ENCODE measurements around the gene MRPL3.

The MRPL3 gene

DNA sequence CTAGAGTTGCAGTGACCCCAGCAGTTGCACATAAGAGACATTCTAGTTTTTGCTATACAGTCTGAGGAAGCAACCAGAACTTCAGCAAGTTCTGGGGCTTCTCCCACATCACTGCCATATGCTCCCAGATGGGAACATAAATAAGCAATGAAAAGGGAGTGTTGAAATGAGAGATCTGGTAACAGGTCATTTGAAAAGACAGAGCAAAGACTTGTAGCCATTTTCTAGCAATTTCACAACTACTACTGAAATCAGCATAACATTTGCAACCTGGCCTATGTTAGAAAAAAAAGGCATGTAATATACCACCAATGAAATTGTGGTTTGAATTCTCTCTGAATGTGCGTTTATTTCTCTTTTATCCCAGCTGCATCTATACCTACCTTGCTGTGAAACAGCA lies 63.7 kb downstream of the MRPL3 start:
- Histone ChIP-seq H3K27ac (no peak overlapping the region), H3K36me3 (no peaks in the 10 kb centered on the region), H3K27me3 (no peaks in the 10 kb centered on the region), H3K9me3 (no peaks in the 10 kb centered on the region), H3K4me3 (no peak overlapping the region), H3K4me1 (no peaks in the 10 kb centered on the region)
- no peak for TF ChIP-seq CTCF (IDR thresholded peaks at IDR 0.05)
- intact Hi-C loops (cut with DNase I; ENCODE audit: low total_unique reads) = no loop called here
- DNase-seq = no peak

DNA sequence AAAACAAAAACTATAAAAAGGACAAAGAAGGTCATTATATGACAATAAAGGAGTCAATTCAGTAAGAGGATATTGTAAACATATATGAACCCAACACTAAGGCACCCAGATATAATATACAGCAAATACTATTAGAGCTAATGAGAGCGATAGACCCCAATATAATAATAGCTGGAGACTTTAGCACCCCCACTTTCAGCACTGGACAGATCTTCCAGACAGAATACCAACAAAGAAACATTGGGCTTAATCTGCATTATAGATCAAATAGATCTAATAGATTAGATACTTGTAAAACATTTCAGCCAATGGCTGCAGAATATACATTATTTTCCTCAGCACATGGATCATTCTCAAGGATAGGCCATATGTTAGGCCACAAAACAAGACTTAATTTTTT lies 67.8 kb downstream of the MRPL3 start:
- Histone ChIP-seq H3K4me3 (no peak overlapping the region), H3K27me3 (no peaks in the 10 kb centered on the region), H3K27ac (no peak overlapping the region), H3K4me1 (no peaks in the 10 kb centered on the region), H3K36me3 (no peaks in the 10 kb centered on the region), H3K9me3 (no peaks in the 10 kb centered on the region)
- no peak for TF ChIP-seq CTCF (IDR thresholded peaks at IDR 0.05)
- no peak for DNase-seq
- intact Hi-C loops (cut with DNase I; ENCODE audit: low total_unique reads) = no loop called here

DNA sequence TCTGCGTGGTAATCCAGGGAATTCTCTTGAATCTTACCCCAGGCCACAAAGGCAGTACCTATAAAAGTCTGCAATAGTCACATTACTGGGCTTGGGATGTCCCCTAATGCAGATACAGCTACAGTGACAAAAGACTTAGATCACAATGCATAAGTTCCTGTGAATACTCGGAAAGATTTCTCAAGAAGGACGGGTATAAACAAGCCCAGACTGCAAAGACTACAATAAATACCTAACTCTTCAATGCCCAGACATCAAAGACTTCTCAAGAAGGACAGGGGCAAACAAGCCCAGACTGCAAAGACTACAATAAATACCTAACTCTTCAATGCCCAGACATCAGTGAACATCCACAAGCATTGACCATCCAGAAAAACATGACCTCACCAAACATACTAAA lies 70.3 kb downstream of the MRPL3 start:
- Histone ChIP-seq H3K4me1 (no peaks in the 10 kb centered on the region), H3K9me3 (no peaks in the 10 kb centered on the region), H3K27me3 (no peaks in the 10 kb centered on the region), H3K36me3 (no peaks in the 10 kb centered on the region), H3K4me3 (no peak overlapping the region), H3K27ac (no peak overlapping the region)
- no peak for TF ChIP-seq CTCF (IDR thresholded peaks at IDR 0.05)
- no peak for DNase-seq
- intact Hi-C loops (cut with DNase I; ENCODE audit: low total_unique reads) = no loop called here

DNA sequence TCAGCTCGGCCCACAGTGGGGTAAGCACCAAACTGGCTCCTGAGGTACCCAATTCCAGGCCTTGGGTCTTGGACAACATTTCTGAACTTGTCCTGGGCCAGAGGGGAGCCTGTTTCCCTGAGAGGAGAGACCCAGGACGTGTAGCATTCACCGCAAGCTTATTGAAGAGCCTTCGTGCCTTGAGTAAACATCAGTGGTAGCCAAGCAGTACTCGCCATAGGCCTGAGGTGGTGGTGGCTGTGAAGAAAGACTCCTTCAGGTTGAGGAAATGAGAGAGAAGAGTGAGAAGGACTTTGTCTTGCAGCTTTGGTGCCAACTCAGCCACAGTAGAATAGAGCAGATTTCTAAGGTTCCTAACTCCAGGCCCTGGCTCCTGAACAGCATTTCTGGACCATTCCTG lies 71.0 kb downstream of the MRPL3 start:
- TF ChIP-seq CTCF (IDR thresholded peaks at IDR 0.05) = no peak
- H3K27ac ChIP-seq = no peak overlapping the region
- intact Hi-C loops (cut with DNase I; ENCODE audit: low total_unique reads) = no loop called here
- H3K4me1 ChIP-seq = no peaks in the 10 kb centered on the region
- H3K9me3 ChIP-seq = no peaks in the 10 kb centered on the region
- no peak for DNase-seq
- H3K36me3 ChIP-seq = no peaks in the 10 kb centered on the region
- H3K27me3 ChIP-seq = no peaks in the 10 kb centered on the region
- H3K4me3 ChIP-seq = no peak overlapping the region

DNA sequence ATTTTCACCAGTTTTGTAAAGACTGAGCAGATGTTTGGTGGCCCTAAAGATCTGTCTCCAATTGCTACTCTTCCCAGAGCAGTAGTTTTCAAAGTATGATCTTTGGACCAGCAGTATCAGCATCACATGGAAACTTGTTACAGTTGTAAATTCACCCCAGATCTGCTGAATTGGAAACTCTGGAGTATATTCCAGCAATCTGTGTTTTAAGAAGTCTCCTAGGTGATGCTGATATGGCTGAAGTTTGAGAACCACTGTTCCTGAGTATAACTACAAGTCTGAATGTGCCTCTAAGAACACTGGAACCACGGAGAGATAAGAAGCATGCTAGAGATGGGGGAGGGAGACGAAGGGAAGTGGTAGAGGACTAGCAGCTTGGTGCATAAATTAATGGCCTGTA lies 75.5 kb downstream of the MRPL3 start:
- intact Hi-C loops (cut with DNase I; ENCODE audit: low total_unique reads) = no loop called here
- Histone ChIP-seq H3K9me3 (no peaks in the 10 kb centered on the region), H3K4me3 (no peak overlapping the region), H3K36me3 (no peaks in the 10 kb centered on the region), H3K27ac (no peak overlapping the region), H3K27me3 (no peaks in the 10 kb centered on the region), H3K4me1 (no peaks in the 10 kb centered on the region)
- no peak for TF ChIP-seq CTCF (IDR thresholded peaks at IDR 0.05)
- no peak for DNase-seq

DNA sequence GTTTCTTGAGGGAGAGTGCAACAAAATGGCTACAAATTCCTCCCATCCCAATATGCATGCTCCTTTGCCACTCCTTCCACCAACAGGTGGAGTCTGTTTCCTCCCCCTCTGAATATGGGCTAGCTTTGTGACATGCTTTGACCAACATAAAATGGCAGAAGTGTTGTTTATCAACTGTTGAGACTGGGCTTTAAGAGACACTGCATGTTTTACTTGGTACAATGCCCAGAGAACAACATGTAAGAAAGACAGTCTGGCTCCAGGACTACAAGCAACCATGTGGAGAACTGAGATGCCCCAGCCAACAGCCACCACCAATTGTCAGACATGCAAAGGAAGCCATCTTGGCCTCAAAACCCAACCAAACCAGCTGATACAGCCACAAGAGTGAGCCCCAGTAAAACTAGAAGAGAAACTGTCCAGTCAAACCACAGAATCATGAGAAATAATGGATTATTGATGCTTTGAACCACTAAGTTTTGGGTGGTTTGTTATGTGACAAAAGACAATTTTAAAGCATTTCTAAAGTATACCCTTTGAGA lies 80.7 kb downstream of the MRPL3 start:
- no peaks in the 10 kb centered on the region for H3K27me3 ChIP-seq
- no peaks in the 10 kb centered on the region for H3K36me3 ChIP-seq
- intact Hi-C loops (cut with DNase I; ENCODE audit: low total_unique reads) = no loop called here
- no peaks in the 10 kb centered on the region for H3K4me1 ChIP-seq
- TF ChIP-seq CTCF (IDR thresholded peaks at IDR 0.05) = no peak
- DNase-seq = no peak
- no peak overlapping the region for H3K4me3 ChIP-seq
- H3K27ac ChIP-seq = no peak overlapping the region
- H3K9me3 ChIP-seq = no peaks in the 10 kb centered on the region
